HG03558 (cell line): ENCODE results near the gene ILKAP.

ENCODE experiments used
- ATAC-seq: cut with Tn5 transposase; IDR thresholded peaks from one replicate; pipeline ENCODE4 v1.9.1; 2021; ENCODE audit warnings: moderate number of reproducible peaks; ENCODE audit not compliant: unreplicated experiment; ENCODE audit errors: extremely low read depth

ILKAP gene

GRCh38 chr2:238237431-238238135, 34.1 kb upstream of the ILKAP start:
- ATAC-seq, result no peak

GRCh38 chr2:238236571-238236970, 33.1 kb upstream of the ILKAP start:
- ATAC-seq, result no peak

- ATAC-seq, result no peak
Observed at GRCh38 chr2:238235856-238236255, 32.4 kb upstream of the ILKAP start.

- ATAC-seq, result no peak
Observed at GRCh38 chr2:238235331-238235732, 31.8 kb upstream of the ILKAP start.

- no peak for ATAC-seq
Observed at GRCh38 chr2:238233625-238234024, 30.1 kb upstream of the ILKAP start.

GRCh38 chr2:238231809-238232208, 28.3 kb upstream of the ILKAP start:
- ATAC-seq, result no peak

- ATAC-seq, result no peak
Observed at GRCh38 chr2:238231251-238231793, 27.8 kb upstream of the ILKAP start.

GRCh38 chr2:238230699-238231098, 27.2 kb upstream of the ILKAP start:
- no peak for ATAC-seq

- no peak for ATAC-seq
Observed at GRCh38 chr2:238228700-238229099, 25.2 kb upstream of the ILKAP start.

- no peak for ATAC-seq
Observed at GRCh38 chr2:238227587-238228032, 24.1 kb upstream of the ILKAP start.

GRCh38 chr2:238226698-238227586, 23.4 kb upstream of the ILKAP start:
- ATAC-seq, result no peak

- ATAC-seq, result no peak
Observed at GRCh38 chr2:238225911-238226697, 22.6 kb upstream of the ILKAP start.

GRCh38 chr2:238225121-238225520, 21.6 kb upstream of the ILKAP start:
- ATAC-seq, result no peak

GRCh38 chr2:238224356-238225035, 21.0 kb upstream of the ILKAP start:
- no peak for ATAC-seq

- no peak for ATAC-seq
Observed at GRCh38 chr2:238220892-238221521, 17.5 kb upstream of the ILKAP start.

GRCh38 chr2:238220274-238220891, 16.9 kb upstream of the ILKAP start:
- no peak for ATAC-seq

- ATAC-seq, result no peak
Observed at GRCh38 chr2:238216651-238217184, 13.2 kb upstream of the ILKAP start.

GRCh38 chr2:238207006-238207405, 3.5 kb upstream of the ILKAP start:
- no peak for ATAC-seq
